Suprapubic skin (tissue), 3 donors: ENCODE measurements around the gene SLC45A3.

ENCODE experiments used
- POLR2A ChIP-seq, 2 donors: fragments of 450-650 bp; IDR thresholded peaks; one replicate each; pipeline ENCODE4 v1.6.1; 2017; ENCODE audit warnings: antibody characterized with exemption in 2 of 2, mild to moderate bottlenecking in 2 of 2, moderate library complexity in 2 of 2
- TF ChIP-seq, protein P1 (sequence below), 2 donors: fragments of 200-600 bp in 1 of 2; fragments of 450-650 bp in 1 of 2; sonication (generic) in 1 of 2; IDR thresholded peaks; one replicate each; pipeline ENCODE4 v1.5.1; 2016 to 2019; ENCODE audit warnings: antibody characterized with exemption in 2 of 2, mild to moderate bottlenecking in 1 of 2, moderate library complexity in 1 of 2

DNA sequence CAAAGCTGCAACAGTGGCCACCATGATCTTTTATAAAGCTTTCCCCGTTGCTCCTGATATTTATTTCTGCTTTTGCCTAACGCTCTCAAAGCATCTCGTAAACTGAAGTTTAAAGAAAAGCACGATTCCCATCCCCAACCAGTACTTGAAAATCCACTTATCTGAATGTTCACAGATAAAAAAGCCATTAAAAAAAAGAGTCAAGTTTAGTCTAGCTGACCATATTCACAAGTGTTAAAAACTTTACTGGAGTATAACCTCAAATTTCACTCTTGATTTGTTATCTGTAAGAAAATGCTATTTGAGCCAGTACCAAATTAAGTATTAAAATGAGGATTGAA is 34.6 kb upstream of the SLC45A3 start:
- TF ChIP-seq, protein P1, sequence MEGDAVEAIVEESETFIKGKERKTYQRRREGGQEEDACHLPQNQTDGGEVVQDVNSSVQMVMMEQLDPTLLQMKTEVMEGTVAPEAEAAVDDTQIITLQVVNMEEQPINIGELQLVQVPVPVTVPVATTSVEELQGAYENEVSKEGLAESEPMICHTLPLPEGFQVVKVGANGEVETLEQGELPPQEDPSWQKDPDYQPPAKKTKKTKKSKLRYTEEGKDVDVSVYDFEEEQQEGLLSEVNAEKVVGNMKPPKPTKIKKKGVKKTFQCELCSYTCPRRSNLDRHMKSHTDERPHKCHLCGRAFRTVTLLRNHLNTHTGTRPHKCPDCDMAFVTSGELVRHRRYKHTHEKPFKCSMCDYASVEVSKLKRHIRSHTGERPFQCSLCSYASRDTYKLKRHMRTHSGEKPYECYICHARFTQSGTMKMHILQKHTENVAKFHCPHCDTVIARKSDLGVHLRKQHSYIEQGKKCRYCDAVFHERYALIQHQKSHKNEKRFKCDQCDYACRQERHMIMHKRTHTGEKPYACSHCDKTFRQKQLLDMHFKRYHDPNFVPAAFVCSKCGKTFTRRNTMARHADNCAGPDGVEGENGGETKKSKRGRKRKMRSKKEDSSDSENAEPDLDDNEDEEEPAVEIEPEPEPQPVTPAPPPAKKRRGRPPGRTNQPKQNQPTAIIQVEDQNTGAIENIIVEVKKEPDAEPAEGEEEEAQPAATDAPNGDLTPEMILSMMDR (IDR thresholded peaks at IDR 0.05) = no peak
- no peak for TF ChIP-seq POLR2A (IDR thresholded peaks at IDR 0.05)
